Adrenal gland (tissue), 12 donors: ENCODE measurements around the gene PIK3C2B. TPM values are rescaled to one million over a fixed set of nuclear protein-coding genes. Genes with fewer than 3 reads are reported as not detected.

Experiments
- DNase-seq, 7 donors: peaks; one replicate each; pipeline ENCODE4 v3.0.0-alpha.2; 2019 to 2020
- H3K27ac ChIP-seq, 5 donors: fragments of 200-600 bp; sonication (generic) in 4 of 5; 1 replicate in 3 of 5; 2 replicates in 2 of 5; pipeline versions ENCODE4 v1.5.1 to v1.8.0; 2016 to 2020; ENCODE audit warnings: mild to moderate bottlenecking in 1 of 5
- H3K27me3 ChIP-seq: fragments of 200-600 bp; 2 replicates; pipeline ENCODE4 v1.8.0; 2021
- H3K36me3 ChIP-seq, 2 donors: fragments of 200-600 bp; replicated peaks in 1 of 2; 1 replicate in 1 of 2; 2 replicates in 1 of 2; pipeline versions ENCODE4 v1.5.1 to v1.8.0; 2018 to 2022
- H3K4me1 ChIP-seq, 2 donors: fragments of 200-600 bp; replicated peaks in 1 of 2; 1 replicate in 1 of 2; 2 replicates in 1 of 2; pipeline versions ENCODE4 v1.5.1 to v1.8.0; 2018 to 2021
- H3K4me3 ChIP-seq, 4 donors: fragments of 200-600 bp; sonication (generic) in 3 of 4; one replicate each; pipeline ENCODE4 v1.5.1; 2016 to 2018
- H3K9me3 ChIP-seq, 3 donors: fragments of 200-600 bp; sonication (generic) in 1 of 3; replicated peaks in 1 of 3; 1 replicate in 2 of 3; 2 replicates in 1 of 3; pipeline versions ENCODE4 v1.5.1 to v1.8.0; 2016 to 2021
- POLR2A ChIP-seq, 2 donors: fragments of 450-650 bp; IDR thresholded peaks; one replicate each; pipeline ENCODE4 v1.6.1; 2017; ENCODE audit warnings: antibody characterized with exemption in 2 of 2, mild to moderate bottlenecking in 2 of 2, moderate library complexity in 1 of 2
- WGBS, 4 donors: extraction: QIAGEN DNeasy Blood & Tissue Kit in 2 of 4; methylation state at CpG; one replicate each; pipeline versions ENCODE4 v1.1.5 to v1.1.7; 2013 to 2017; 5-methylcytosine and 5-hydroxymethylcytosine counted together
- intact Hi-C, 2 donors: fragments of 100-400 bp; cut with DNase I; formaldehyde crosslinking; loops; one replicate each; pipeline versions ENCODE4 v1.14.1 to v1.15.0; 2022 to 2023
- polyA plus RNA-seq, 3 donors: library from polyadenylated mRNA; stranded (reverse); fragments of 200-250 nt in 2 of 3; fragments of 350-450 nt in 1 of 3; fragmentation: Illumina TruSeq in 1 of 3; extraction: RNeasy Lipid Tissue Mini Kit (QIAGEN cat#74804) in 1 of 3; gene quantifications; one replicate each; pipeline ENCODE4 v1.2.3, GENCODE V29; 2013 to 2014
- total RNA-seq, 9 donors: library from RNA; depleted of rRNA in 4 of 9; stranded (reverse); fragments of >200 nt in 4 of 9; fragments of 120-200 nt in 1 of 9; fragmentation: NEBNext Ultra II Directional in 1 of 9; extraction: Animal tissue kit (Norgen Biotek cat#: 25700) in 1 of 9; gene quantifications; one replicate each; pipeline versions ENCODE4 v1.1.0 to v1.2.4, GENCODE V29; 2013 to 2023
- TF ChIP-seq, protein P1 (sequence below), 6 experiments: fragments of 450-650 bp in 4 of 6; fragments of 200-600 bp in 2 of 6; sonication (generic) in 1 of 6; IDR thresholded peaks; 1 replicate in 5 of 6; 2 replicates in 1 of 6; pipeline versions ENCODE4 v1.5.1 to v1.8.0; 2016 to 2021; ENCODE audit warnings: antibody characterized with exemption in 6 of 6, mild to moderate bottlenecking in 2 of 6, moderate library complexity in 1 of 6
- donor health status: healthy with polysubstance abuse.
- donor health status: Bipolar disorder and iron deficiency.
- donor health status: DM: yes; HTN: yes; CAD: no.
- donor health status: DM: no; HTN: no; CAD: no.
- donor health status: DM: no; HTN: no; CAD: no.
- donor health status: DM: yes; HTN: yes; CAD: no.

The PIK3C2B gene
- total and polyA plus RNA-seq, 12 donors = 2.3 to 22.9 (median 15.0) TPM

DNA sequence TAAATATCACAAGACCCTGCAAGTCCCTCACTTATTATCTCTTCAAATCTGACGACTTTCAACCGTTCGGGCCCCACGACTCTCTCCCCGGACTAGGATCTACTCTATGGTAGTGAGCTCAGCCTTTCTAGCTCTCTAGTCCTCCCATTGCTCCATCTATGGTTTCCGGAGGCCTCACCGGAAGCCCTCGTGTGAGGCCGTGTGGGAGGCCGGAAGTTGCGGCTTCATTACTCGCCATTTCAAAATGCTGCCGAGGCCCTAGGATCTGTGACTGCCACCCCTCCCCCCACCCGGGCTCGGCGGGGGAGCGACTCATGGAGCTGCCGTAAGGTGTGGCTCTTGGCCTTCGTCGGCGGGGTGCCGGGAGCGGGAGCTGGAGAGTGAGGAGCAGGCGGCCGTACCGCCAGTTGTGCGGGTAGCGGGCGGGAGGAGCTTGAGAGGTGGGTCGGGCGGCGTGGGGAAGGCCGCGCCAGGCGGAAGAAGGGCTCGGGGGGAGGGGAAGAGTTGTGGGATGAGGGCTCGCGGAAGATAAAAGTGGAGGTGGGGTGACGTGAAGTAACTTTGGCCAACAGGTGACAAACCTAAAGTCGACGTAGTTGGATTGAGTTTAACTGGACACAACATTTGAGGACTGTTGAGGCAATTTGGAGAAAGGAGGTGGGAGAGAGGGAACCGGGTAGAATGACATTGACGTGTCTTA is 21.7 kb upstream of the PIK3C2B start, which contains the start of gene MDM4:
TSS of gene MDM4 (plus strand) at position 227 of the 700 bp plus-strand sequence. CDS start 9,113 bp downstream, outside the sequence.
- peak; percentile 87 to 92 for TF ChIP-seq POLR2A (IDR thresholded peaks at IDR 0.05)
- TF ChIP-seq, protein P1, sequence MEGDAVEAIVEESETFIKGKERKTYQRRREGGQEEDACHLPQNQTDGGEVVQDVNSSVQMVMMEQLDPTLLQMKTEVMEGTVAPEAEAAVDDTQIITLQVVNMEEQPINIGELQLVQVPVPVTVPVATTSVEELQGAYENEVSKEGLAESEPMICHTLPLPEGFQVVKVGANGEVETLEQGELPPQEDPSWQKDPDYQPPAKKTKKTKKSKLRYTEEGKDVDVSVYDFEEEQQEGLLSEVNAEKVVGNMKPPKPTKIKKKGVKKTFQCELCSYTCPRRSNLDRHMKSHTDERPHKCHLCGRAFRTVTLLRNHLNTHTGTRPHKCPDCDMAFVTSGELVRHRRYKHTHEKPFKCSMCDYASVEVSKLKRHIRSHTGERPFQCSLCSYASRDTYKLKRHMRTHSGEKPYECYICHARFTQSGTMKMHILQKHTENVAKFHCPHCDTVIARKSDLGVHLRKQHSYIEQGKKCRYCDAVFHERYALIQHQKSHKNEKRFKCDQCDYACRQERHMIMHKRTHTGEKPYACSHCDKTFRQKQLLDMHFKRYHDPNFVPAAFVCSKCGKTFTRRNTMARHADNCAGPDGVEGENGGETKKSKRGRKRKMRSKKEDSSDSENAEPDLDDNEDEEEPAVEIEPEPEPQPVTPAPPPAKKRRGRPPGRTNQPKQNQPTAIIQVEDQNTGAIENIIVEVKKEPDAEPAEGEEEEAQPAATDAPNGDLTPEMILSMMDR (IDR thresholded peaks at IDR 0.05) = no peak
- WGBS, 4 donors = 0% methylated on average over 34 to 43 of the region's 43 CpGs

DNA sequence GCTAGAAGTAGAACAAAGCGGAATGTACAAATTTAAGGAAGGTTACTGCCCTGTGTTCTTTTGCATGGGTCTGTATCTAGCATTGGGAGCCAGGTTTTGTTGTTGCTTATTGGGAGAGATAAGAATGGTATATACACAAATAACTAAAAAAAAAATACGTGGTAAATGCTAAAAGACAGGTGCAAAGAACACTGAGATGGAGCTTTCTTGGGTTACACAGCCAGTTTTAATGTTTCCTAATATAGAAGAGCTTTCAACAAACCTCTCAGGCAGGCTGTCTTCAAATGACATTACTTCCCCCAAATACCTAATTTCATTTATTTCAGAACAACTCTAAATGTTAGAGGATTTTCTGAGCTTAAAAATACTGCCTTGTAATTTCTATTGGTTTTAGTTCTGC is 20.2 kb upstream of the PIK3C2B start:
- H3K9me3 ChIP-seq = no peaks in the 10 kb centered on the region
- H3K27me3 ChIP-seq = no peaks in the 10 kb centered on the region
- intact Hi-C loops = no loop called here
- no peak overlapping the region for H3K27ac ChIP-seq
- peaks cover 0 to 4% of the 10 kb centered on the region in 2 donors for H3K36me3 ChIP-seq
- H3K4me1 ChIP-seq = peaks cover 8 to 28% of the 10 kb centered on the region in 2 donors
- no peak for DNase-seq
- H3K4me3 ChIP-seq = no peak overlapping the region
- no peak for TF ChIP-seq POLR2A (IDR thresholded peaks at IDR 0.05)
- TF ChIP-seq, protein P1 (IDR thresholded peaks at IDR 0.05) = no peak
- WGBS, 4 donors = 46 to 64% (median 61%) methylated on average over 2 of the region's 2 CpGs

More for the DNA sequence above, 21.7 kb upstream of the PIK3C2B start, which contains the start of gene MDM4:
- Histone ChIP-seq H3K4me1 (peaks cover 8 to 42% of the 10 kb centered on the region in 2 donors), H3K36me3 (peaks cover 0 to 4% of the 10 kb centered on the region in 2 donors), H3K9me3 (no peaks in the 10 kb centered on the region), H3K4me3 (peak within 1 kb of the TSS; percentile 46 to 98 (median 71)), H3K27ac (peak within 1 kb of the TSS; percentile 67 to 97 (median 89)), H3K27me3 (no peaks in the 10 kb centered on the region)
- peak; percentile 89 to 96 (median 94) for DNase-seq
- intact Hi-C loops = no loop called here

DNA sequence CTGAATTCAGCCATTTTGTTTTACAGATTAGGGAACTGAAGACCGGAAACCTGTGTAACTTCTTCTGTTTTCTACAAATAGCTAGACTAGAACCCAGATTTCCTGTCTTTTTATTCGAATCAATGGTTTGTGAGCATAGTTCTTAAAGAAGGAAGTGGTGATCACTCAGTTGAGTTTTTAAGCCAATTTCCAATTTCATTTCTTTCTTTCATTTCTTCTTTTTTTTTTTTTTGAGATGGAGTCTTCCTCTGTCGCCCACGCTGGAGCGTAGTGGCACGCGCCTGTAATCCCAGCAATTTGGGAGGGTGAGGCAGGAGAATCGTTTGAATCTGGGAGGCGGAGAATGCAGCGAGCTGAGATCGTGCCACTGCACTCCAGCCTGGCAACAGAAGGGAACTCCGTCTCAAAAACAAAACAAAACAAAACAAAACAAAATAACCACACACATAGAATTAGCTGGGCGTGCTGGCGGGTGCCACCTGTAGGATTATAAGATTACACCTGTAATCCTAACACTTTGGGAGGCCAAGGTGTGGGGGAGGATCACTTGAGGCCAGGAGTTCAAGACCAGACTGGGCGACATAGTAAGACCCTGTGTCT is 18.6 kb upstream of the PIK3C2B start:
- no peaks in the 10 kb centered on the region for H3K27me3 ChIP-seq
- intact Hi-C loops = no loop called here
- peak in 2 of 7 donors; percentile 25 to 26 for DNase-seq
- H3K4me3 ChIP-seq = no peak overlapping the region
- H3K27ac ChIP-seq = peak overlapping the region in 2 of 5 donors; percentile 11 to 48
- peaks cover 8 to 21% of the 10 kb centered on the region in 2 donors for H3K4me1 ChIP-seq
- TF ChIP-seq, protein P1 (IDR thresholded peaks at IDR 0.05) = no peak
- TF ChIP-seq POLR2A (IDR thresholded peaks at IDR 0.05) = no peak
- 67 to 71% (median 69%) methylated on average over 15 of the region's 15 CpGs for WGBS, 4 donors
- no peaks in the 10 kb centered on the region for H3K36me3 ChIP-seq
- no peaks in the 10 kb centered on the region for H3K9me3 ChIP-seq

DNA sequence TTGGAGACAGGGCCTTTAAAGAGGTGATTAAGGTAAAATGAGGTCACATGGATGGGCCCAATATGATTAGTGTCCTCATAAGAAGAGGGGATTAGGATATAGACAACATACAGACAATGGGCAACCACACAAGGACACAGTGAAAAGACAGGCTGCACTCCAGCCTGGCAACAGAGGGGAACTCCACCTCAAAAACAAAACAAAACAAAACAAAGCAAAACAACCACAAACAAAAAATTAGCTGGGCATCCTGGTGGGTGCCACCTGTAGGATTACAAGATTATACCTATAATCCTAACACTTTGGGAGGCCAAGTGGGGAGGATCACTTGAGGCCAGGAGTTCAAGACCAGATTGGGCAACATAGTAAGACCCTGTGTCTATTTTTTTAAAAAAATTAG is 16.8 kb upstream of the PIK3C2B start:
- no peaks in the 10 kb centered on the region for H3K36me3 ChIP-seq
- no peaks in the 10 kb centered on the region for H3K9me3 ChIP-seq
- no peak overlapping the region for H3K4me3 ChIP-seq
- no peaks in the 10 kb centered on the region for H3K27me3 ChIP-seq
- no peak for DNase-seq
- intact Hi-C loops = no loop called here
- peaks cover 0 to 5% of the 10 kb centered on the region in 2 donors for H3K4me1 ChIP-seq
- no peak overlapping the region for H3K27ac ChIP-seq
- TF ChIP-seq, protein P1 (IDR thresholded peaks at IDR 0.05) = no peak
- TF ChIP-seq POLR2A (IDR thresholded peaks at IDR 0.05) = no peak
